Measurements from ENCODE around the gene U2AF2.

Gene U2AF2

DNA sequence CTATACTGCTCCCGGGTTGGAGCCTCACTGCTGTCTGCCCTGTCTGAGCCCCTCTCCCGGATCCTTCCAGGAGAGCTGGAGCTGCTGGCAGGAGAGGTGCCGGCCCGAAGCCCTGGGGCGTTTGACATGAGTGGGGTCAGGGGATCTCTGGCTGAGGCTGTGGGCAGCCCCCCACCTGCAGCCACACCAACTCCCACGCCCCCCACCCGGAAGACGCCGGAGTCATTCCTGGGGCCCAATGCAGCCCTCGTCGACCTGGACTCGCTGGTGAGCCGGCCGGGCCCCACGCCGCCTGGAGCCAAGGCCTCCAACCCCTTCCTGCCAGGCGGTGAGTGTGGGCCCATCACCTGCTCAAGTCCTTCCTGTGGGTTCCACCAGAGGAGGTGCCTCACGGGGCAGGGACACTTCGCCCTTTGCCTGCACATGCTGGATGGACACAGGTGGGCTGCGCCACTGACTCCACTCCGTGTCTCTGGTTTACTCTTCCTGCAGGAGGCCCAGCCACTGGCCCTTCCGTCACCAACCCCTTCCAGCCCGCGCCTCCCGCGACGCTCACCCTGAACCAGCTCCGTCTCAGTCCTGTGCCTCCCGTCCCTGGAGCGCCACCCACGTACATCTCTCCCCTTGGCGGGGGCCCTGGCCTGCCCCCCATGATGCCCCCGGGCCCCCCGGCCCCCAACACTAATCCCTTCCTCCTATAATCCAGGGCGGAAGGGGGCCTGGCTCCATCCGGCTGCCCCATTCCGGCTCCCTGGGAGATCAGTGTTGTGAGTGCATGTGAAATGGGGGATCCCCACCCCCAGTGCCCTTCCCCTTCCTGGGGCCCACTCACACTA is 40.0 kb downstream of the U2AF2 start:
- ChIA-PET CTCF (no interaction called here), POLR2A (interaction anchor here (0.7 kb wide), 1 partner anchor 97 kb away, joined by 5 read pairs; no protein-coding TSS in a partner anchor)

DNA sequence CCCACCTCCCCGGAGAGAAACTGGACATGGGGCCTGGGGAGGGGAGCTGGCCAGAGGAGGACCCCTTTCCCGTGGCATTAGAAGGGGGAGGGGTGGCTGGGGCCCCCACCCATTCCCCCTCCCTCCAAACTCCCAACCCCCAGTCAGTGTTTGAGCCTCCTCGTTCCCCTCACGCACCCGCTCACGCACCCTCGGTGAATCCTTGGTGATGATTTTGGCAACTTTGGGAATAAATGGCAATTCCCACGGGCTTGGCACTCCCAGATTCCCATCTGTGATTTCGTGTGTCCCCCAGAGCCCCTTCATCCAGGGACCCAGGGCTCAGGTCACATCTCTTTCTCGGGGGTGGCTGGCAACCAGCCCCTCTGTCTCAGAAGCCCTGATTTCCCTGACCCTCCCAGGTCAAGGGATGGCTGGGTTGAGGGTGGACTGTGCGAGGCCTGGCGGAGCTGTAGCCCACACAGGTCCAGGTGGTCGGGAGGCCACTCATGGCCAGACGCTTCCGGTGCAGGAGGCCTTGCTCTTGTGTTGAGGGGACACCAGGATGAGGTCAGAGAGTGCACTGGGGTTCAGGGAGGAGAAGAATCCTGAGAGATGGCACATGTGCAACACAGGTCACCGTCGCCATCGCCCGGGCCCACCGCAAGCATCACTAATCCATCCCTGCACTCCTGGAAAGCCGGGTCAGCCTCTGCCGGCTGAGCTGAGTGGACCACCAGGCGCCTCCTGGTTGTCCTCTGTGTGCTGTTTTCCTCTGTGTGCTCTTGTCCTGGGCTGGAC is 40.9 kb downstream of the U2AF2 start:
- no peaks in the 10 kb centered on the region for H3K9me3 ChIP-seq (ENCODE audit: control insufficient read depth, insufficient read depth, low read depth, low read length)
- CTCF ChIA-PET = no interaction called here
- POLR2A ChIA-PET = no interaction called here
- H3K4me1 ChIP-seq (ENCODE audit: control insufficient read depth, insufficient read depth, low read length) = no peaks in the 10 kb centered on the region
- no peak overlapping the region for H3K27ac ChIP-seq (ENCODE audit: extremely low read depth, low read depth, low read length)
- H3K4me3 ChIP-seq (ENCODE audit: low read depth, low read length) = no peak overlapping the region
- peaks cover 14 to 84% of the 10 kb centered on the region in 2 experiments for H3K36me3 ChIP-seq (ENCODE audit: control insufficient read depth in 2 of 2, insufficient read depth in 1 of 2, low read length in 2 of 2)
- TF ChIP-seq, protein P1, sequence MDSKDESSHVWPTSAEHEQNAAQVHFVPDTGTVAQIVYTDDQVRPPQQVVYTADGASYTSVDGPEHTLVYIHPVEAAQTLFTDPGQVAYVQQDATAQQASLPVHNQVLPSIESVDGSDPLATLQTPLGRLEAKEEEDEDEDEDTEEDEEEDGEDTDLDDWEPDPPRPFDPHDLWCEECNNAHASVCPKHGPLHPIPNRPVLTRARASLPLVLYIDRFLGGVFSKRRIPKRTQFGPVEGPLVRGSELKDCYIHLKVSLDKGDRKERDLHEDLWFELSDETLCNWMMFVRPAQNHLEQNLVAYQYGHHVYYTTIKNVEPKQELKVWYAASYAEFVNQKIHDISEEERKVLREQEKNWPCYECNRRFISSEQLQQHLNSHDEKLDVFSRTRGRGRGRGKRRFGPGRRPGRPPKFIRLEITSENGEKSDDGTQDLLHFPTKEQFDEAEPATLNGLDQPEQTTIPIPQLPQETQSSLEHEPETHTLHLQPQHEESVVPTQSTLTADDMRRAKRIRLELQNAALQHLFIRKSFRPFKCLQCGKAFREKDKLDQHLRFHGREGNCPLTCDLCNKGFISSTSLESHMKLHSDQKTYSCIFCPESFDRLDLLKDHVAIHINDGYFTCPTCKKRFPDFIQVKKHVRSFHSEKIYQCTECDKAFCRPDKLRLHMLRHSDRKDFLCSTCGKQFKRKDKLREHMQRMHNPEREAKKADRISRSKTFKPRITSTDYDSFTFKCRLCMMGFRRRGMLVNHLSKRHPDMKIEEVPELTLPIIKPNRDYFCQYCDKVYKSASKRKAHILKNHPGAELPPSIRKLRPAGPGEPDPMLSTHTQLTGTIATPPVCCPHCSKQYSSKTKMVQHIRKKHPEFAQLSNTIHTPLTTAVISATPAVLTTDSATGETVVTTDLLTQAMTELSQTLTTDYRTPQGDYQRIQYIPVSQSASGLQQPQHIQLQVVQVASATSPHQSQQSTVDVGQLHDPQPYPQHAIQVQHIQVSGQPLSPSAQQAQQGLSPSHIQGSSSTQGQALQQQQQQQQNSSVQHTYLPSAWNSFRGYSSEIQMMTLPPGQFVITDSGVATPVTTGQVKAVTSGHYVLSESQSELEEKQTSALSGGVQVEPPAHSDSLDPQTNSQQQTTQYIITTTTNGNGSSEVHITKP (tag by site-specific recombination; IDR thresholded peaks at IDR 0.05) = no peak
- TF ChIP-seq, protein P2, sequence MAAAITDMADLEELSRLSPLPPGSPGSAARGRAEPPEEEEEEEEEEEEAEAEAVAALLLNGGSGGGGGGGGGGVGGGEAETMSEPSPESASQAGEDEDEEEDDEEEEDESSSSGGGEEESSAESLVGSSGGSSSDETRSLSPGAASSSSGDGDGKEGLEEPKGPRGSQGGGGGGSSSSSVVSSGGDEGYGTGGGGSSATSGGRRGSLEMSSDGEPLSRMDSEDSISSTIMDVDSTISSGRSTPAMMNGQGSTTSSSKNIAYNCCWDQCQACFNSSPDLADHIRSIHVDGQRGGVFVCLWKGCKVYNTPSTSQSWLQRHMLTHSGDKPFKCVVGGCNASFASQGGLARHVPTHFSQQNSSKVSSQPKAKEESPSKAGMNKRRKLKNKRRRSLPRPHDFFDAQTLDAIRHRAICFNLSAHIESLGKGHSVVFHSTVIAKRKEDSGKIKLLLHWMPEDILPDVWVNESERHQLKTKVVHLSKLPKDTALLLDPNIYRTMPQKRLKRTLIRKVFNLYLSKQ (tag by site-specific recombination; IDR thresholded peaks at IDR 0.05; ENCODE audit: borderline replicate concordance) = no peak
- TF ChIP-seq ZNF670 (tag by site-specific recombination; IDR thresholded peaks at IDR 0.05; ENCODE audit: low read depth) (no peak), ZNF837 (tag by site-specific recombination; IDR thresholded peaks at IDR 0.05) (no peak), ZNF112 (tag by site-specific recombination; IDR thresholded peaks at IDR 0.05) (no peak), ZBTB21 (tag by site-specific recombination; IDR thresholded peaks at IDR 0.05) (no peak), ZNF629 (tag by site-specific recombination; IDR thresholded peaks at IDR 0.05) (no peak), ZNF324 (tag by site-specific recombination; IDR thresholded peaks at IDR 0.05) (no peak), ZNF174 (tag by site-specific recombination; IDR thresholded peaks at IDR 0.05) (no peak), ZFHX2 (tag by site-specific recombination; conservative IDR thresholded peaks at IDR 0.05) (no peak), ZFP69B (tag by site-specific recombination; IDR thresholded peaks at IDR 0.05) (no peak), ZNF223 (tag by site-specific recombination; IDR thresholded peaks at IDR 0.05) (no peak), ZFP41 (tag by site-specific recombination; IDR thresholded peaks at IDR 0.05; ENCODE audit: borderline replicate concordance) (no peak), ZNF184 (tag by site-specific recombination; IDR thresholded peaks at IDR 0.05) (no peak)
- TF ChIP-seq, protein P3, sequence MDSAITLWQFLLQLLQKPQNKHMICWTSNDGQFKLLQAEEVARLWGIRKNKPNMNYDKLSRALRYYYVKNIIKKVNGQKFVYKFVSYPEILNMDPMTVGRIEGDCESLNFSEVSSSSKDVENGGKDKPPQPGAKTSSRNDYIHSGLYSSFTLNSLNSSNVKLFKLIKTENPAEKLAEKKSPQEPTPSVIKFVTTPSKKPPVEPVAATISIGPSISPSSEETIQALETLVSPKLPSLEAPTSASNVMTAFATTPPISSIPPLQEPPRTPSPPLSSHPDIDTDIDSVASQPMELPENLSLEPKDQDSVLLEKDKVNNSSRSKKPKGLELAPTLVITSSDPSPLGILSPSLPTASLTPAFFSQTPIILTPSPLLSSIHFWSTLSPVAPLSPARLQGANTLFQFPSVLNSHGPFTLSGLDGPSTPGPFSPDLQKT (IDR thresholded peaks at IDR 0.05; ENCODE audit: borderline replicate concordance, low read depth, low read length) = no peak
- TF ChIP-seq, protein P4, sequence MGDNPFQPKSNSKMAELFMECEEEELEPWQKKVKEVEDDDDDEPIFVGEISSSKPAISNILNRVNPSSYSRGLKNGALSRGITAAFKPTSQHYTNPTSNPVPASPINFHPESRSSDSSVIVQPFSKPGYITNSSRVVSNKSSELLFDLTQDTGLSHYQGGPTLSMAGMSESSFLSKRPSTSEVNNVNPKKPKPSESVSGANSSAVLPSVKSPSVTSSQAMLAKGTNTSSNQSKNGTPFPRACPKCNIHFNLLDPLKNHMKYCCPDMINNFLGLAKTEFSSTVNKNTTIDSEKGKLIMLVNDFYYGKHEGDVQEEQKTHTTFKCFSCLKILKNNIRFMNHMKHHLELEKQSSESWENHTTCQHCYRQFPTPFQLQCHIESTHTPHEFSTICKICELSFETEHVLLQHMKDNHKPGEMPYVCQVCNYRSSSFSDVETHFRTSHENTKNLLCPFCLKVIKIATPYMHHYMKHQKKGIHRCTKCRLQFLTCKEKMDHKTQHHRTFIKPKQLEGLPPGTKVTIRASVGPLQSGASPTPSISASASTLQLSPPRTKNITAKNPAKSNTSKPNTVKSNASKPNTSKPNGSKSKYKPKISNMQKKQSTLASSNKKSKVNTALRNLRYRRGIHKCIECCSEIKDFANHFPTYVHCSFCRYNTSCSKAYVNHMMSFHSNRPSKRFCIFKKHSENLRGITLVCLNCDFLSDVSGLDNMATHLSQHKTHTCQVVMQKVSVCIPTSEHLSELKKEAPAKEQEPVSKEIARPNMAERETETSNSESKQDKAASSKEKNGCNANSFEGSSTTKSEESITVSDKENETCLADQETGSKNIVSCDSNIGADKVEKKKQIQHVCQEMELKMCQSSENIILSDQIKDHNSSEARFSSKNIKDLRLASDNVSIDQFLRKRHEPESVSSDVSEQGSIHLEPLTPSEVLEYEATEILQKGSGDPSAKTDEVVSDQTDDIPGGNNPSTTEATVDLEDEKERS (tag by site-specific recombination; IDR thresholded peaks at IDR 0.05) = no peak
- TF ChIP-seq, protein P5, sequence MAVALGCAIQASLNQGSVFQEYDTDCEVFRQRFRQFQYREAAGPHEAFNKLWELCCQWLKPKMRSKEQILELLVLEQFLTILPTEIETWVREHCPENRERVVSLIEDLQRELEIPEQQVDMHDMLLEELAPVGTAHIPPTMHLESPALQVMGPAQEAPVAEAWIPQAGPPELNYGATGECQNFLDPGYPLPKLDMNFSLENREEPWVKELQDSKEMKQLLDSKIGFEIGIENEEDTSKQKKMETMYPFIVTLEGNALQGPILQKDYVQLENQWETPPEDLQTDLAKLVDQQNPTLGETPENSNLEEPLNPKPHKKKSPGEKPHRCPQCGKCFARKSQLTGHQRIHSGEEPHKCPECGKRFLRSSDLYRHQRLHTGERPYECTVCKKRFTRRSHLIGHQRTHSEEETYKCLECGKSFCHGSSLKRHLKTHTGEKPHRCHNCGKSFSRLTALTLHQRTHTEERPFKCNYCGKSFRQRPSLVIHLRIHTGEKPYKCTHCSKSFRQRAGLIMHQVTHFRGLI (tag by site-specific recombination; IDR thresholded peaks at IDR 0.05) = no peak

More for the DNA sequence above, 40.0 kb downstream of the U2AF2 start:
- no peak overlapping the region for H3K4me3 ChIP-seq (ENCODE audit: low read depth, low read length)
- no peak overlapping the region for H3K27ac ChIP-seq (ENCODE audit: extremely low read depth, low read depth, low read length)
- H3K36me3 ChIP-seq (ENCODE audit: control insufficient read depth in 2 of 2, insufficient read depth in 1 of 2, low read length in 2 of 2) = peaks cover 10 to 88% of the 10 kb centered on the region in 2 experiments
- TF ChIP-seq ZNF585B (tag by site-specific recombination; IDR thresholded peaks at IDR 0.05) (no peak), ZIC2 (tag by site-specific recombination; IDR thresholded peaks at IDR 0.05) (no peak)
- TF ChIP-seq, protein P6, sequence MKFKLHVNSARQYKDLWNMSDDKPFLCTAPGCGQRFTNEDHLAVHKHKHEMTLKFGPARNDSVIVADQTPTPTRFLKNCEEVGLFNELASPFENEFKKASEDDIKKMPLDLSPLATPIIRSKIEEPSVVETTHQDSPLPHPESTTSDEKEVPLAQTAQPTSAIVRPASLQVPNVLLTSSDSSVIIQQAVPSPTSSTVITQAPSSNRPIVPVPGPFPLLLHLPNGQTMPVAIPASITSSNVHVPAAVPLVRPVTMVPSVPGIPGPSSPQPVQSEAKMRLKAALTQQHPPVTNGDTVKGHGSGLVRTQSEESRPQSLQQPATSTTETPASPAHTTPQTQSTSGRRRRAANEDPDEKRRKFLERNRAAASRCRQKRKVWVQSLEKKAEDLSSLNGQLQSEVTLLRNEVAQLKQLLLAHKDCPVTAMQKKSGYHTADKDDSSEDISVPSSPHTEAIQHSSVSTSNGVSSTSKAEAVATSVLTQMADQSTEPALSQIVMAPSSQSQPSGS (tag by site-specific recombination; IDR thresholded peaks at IDR 0.05; ENCODE audit: low read depth) = no peak
- H3K9me3 ChIP-seq (ENCODE audit: control insufficient read depth, insufficient read depth, low read depth, low read length) = no peaks in the 10 kb centered on the region
- H3K4me1 ChIP-seq (ENCODE audit: control insufficient read depth, insufficient read depth, low read length) = no peaks in the 10 kb centered on the region

Measured in HEK293 (cell line).